CD4-positive, alpha-beta T cell (primary cell): Measurements from ENCODE around the gene C3orf52. TPM values are rescaled to one million over a fixed set of nuclear protein-coding genes. Genes with fewer than 3 reads are reported as not detected.

Experiments
- ATAC-seq: fragments of 200-7000 bp; cut with Tn5 transposase; one replicate; pipeline ENCODE4 v1.10.0; 2022; ENCODE audit warnings: mild to moderate bottlenecking; ENCODE audit not compliant: poor library complexity
- CTCF ChIA-PET: fragments of 350-600 bp; sonication (Branson Sonifier 250); formaldehyde crosslinking; loops from one replicate; lab custom pipeline; 2021; ENCODE audit warnings: antibody characterized with exemption, inconsistent platforms; lab: Charles Lee
- POLR2A ChIA-PET: fragments of 350-600 bp; sonication (Branson Sonifier 250); formaldehyde crosslinking; loops from one replicate; lab custom pipeline; 2021; ENCODE audit warnings: antibody characterized with exemption, inconsistent platforms; lab: Charles Lee
- DNase-seq, 14 experiments: peaks; one replicate each; pipeline ENCODE4 v3.0.0-alpha.2; 2013 to 2020; ENCODE audit warnings: mixed read lengths in 2 of 14
- H3K27ac ChIP-seq, 2 donors: one replicate each; pipeline versions ENCODE4 v1.5.1 to v1.7.0; 2013; ENCODE audit warnings: low read length in 2 of 2, low read depth in 1 of 2, mild to moderate bottlenecking in 1 of 2
- H3K27me3 ChIP-seq, 2 experiments: 1 replicate in 1 of 2; 2 replicates in 1 of 2; pipeline versions ENCODE4 v1.6.1 to v1.7.0; 2013; ENCODE audit warnings: low read length in 2 of 2, control low read depth in 1 of 2, mild to moderate bottlenecking in 1 of 2, moderate library complexity in 1 of 2; ENCODE audit not compliant: insufficient read depth in 2 of 2, control insufficient read depth in 1 of 2
- H3K36me3 ChIP-seq: one replicate; pipeline ENCODE4 v1.6.1; 2013; ENCODE audit warnings: low read length, control low read depth; ENCODE audit not compliant: insufficient read depth
- H3K4me1 ChIP-seq: one replicate; pipeline ENCODE4 v1.6.1; 2013; ENCODE audit warnings: low read length, control low read depth; ENCODE audit not compliant: insufficient read depth
- H3K4me3 ChIP-seq: one replicate; pipeline ENCODE4 v1.5.1; 2013; ENCODE audit warnings: mild to moderate bottlenecking, low read length, moderate library complexity
- H3K9me3 ChIP-seq, 2 experiments: 1 replicate in 1 of 2; 2 replicates in 1 of 2; pipeline versions ENCODE4 v1.6.1 to v1.7.0; 2013; ENCODE audit warnings: low read length in 2 of 2, mild to moderate bottlenecking in 2 of 2, control low read depth in 1 of 2, moderate library complexity in 1 of 2; ENCODE audit not compliant: control insufficient read depth in 1 of 2, insufficient read depth in 1 of 2
- H3K27ac Mint-ChIP-seq: one replicate; pipeline ENCODE4 v1.8.0; 2020; ENCODE audit warnings: mixed read lengths
- H3K27me3 Mint-ChIP-seq: one replicate; pipeline ENCODE4 v1.8.0; 2021; ENCODE audit warnings: mixed read lengths
- H3K36me3 Mint-ChIP-seq: one replicate; pipeline ENCODE4 v1.8.0; 2021; ENCODE audit warnings: low read depth, mixed read lengths
- H3K4me1 Mint-ChIP-seq: one replicate; pipeline ENCODE4 v1.8.0; 2021; ENCODE audit warnings: low read depth, mixed read lengths
- H3K4me3 Mint-ChIP-seq: one replicate; pipeline ENCODE4 v1.8.0; 2020; ENCODE audit warnings: mild to moderate bottlenecking, mixed read lengths
- H3K9me3 Mint-ChIP-seq: one replicate; pipeline ENCODE4 v1.8.0; 2020; ENCODE audit warnings: mixed read lengths
- CTCF ChIP-seq: fragments of 200-600 bp; IDR thresholded peaks from one replicate; pipeline ENCODE4 v1.8.0; 2022; ENCODE audit warnings: antibody characterized with exemption, mild to moderate bottlenecking
- intact Hi-C, 2 experiments: fragments of 100-400 bp; cut with DNase I in 1 of 2; cut with micrococcal nuclease in 1 of 2; formaldehyde crosslinking; loops; one replicate each; pipeline versions ENCODE4 v1.15.1 to v1.9.0; 2023 to 2025; cut with DNase I, micrococcal nuclease
- microRNA-seq: library from miRNA; unstranded; fragments of <30 nt; microRNA quantifications from one replicate; pipeline ENCODE4 v1.2.0, GENCODE V29; 2021; ENCODE audit warnings: borderline microRNAs expressed, borderline replicate concordance
- total RNA-seq, 174 experiments: library from RNA in 2 of 174; stranded (reverse) in 2 of 174; gene quantifications; one replicate each; pipeline ENCODE4 v1.2.3 and lab custom pipeline; 2021 to 2026

The C3orf52 gene
- total RNA-seq, 2 experiments from 2014 or later: 1.6 to 2.7 TPM

DNA sequence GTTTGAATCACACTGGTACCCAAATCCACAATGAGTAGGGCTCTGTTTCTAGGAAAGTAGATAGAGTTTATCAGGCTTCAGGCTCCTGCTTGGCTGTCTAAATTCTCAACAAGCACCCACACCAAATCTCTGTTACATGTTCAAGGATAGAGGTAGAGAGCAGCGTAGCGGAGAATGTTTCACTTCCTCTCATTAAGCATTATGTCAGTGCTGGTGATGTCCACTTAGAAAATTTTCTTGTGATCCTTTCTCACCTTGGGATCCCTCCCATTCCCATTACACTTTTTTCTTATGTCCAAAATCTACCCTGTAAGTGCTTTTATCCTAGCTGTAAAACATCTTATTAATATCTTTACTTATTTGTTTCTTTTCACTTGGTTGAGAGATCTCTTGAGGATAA lies 81.6 kb downstream of the C3orf52 start:
- ATAC-seq: no peak

More for the DNA sequence above, 81.6 kb downstream of the C3orf52 start:
- intact Hi-C loops: no loop called here
- no peaks in the 10 kb centered on the region for H3K27me3 ChIP-seq
- ChIA-PET POLR2A (no interaction called here), CTCF (no interaction called here)
- H3K9me3 Mint-ChIP-seq: peaks cover 2% of the 10 kb centered on the region
- H3K36me3 Mint-ChIP-seq: peaks cover 5% of the 10 kb centered on the region
- no peak overlapping the region for H3K27ac ChIP-seq
- H3K4me1 ChIP-seq: no peaks in the 10 kb centered on the region
- H3K4me3 ChIP-seq: no peak overlapping the region
- TF ChIP-seq CTCF: no peak
- no peaks in the 10 kb centered on the region for H3K27me3 Mint-ChIP-seq
- H3K36me3 ChIP-seq: no peaks in the 10 kb centered on the region
- H3K27ac Mint-ChIP-seq: no peak overlapping the region
- no peak overlapping the region for H3K4me3 Mint-ChIP-seq
- DNase-seq: no peak
- H3K4me1 Mint-ChIP-seq: no peaks in the 10 kb centered on the region
- H3K9me3 ChIP-seq: peaks cover 0 to 6% of the 10 kb centered on the region in 2 experiments

Small RNA genes lying within 50 kb of the gene (microRNA-seq; reads per million reads assigned to microRNA genes)
- not detected for gene MIR567

Other genes with a start within 250 kb of the C3orf52 start
- 1 to 10 TPM; 5.8 to 6.0 TPM for gene PHLDB2, start 227.1 kb upstream of the C3orf52 start, total RNA-seq
- gene ABHD10, start 107.4 kb upstream of the C3orf52 start, total RNA-seq: 10 to 100 TPM; 28.2 to 32.5 TPM
- under 1 TPM in 1 of 2 experiments, not detected in 1; 0.28 TPM for gene TAGLN3, start 87.5 kb upstream of the C3orf52 start, total RNA-seq
- gene TMPRSS7, start 51.7 kb upstream of the C3orf52 start, total RNA-seq: under 1 TPM in 1 of 2 experiments, not detected in 1; 0.14 TPM
- 1 to 10 TPM; 6.5 to 6.8 TPM for gene GCSAM, start 46.9 kb downstream of the C3orf52 start, total RNA-seq
- not detected for gene SLC9C1, start 207.8 kb downstream of the C3orf52 start, total RNA-seq
- 1 to 10 TPM; 5.2 to 6.9 TPM for gene CD200, start 246.8 kb downstream of the C3orf52 start, total RNA-seq